Measurements from ENCODE around the gene BPIFB3.
A peak's percentile ranks its signal among the peaks of the same experiment; 100 is the strongest.

Gene BPIFB3

DNA sequence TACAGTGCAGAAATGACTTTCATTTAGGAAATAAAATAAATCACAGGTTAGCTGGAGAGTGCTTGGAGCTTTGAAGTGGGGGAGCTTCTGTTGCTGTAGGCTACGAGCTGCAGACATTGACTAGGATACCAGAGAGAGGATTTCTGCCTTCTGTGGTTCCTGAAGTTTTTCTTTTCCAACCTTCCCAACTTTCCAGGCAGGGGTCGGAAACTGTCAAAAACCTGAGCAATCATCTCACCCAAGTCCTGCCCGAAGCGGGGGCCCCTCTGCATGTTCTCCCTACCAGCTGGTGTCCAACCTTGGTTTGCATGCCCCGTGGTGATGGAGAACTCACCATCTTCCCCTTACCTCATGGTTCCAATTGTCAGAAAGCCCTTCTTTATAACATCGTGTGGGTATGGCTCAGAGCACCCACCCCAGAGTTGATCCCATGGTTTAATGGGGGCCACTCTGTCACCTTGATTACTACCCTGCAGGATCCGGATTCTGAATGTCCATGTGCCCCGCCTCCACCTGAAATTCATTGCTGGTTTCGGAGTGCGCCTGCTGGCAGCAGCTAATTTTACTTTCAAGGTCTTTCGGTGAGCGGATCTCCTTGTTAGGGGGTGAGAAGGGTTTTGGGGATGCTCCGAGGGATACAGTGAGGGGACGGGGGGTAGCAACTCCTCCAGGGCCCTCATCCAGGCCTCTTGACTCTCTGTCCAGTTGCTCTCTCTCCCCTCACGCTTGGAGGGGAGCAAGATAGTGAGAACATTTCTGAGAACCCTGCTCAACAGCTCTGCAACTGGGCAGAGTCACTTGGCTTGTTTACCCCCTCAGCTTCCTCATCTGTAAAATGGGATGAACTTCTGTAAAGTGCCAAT, 41.1 kb upstream of the BPIFB3 start:
- TF ChIP-seq CTCF (IDR thresholded peaks at IDR 0.05; ENCODE audit: insufficient read depth, missing control alignments), result no peak
- no peak for FAIRE-seq
- no peak for DNase-seq (ENCODE audit: insufficient read length, low spot score)

DNA sequence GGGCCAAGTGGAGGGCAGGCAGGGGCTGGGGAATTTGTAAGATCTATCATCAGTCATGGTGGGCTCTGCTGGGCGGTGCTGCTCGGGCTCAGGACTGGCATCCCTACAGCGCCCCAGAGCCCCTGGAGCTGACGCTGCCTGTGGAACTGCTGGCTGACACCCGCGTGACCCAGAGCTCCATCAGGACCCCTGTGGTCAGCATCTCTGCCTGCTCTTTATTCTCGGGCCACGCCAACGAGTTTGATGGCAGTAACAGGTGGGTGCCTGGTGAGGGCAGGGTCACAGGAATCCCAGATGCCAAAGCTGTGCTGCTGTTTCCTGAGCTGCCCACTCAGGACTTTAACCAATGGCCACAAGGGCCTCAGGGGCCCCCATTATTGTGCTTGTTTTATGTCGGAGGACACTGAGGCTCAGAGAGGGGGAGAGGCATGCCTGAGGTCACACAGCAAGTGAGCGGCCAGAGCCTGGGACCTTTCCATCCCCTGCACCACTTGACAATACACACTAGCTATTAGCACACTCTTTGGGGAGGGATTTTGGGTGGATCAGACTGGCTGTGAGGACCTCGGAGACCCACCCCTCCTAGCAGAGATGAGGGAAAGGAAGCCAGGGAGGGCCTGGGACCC, 39.9 kb upstream of the BPIFB3 start:
- FAIRE-seq, result no peak
- no peak for DNase-seq (ENCODE audit: insufficient read length, low spot score)
- no peak for TF ChIP-seq CTCF (IDR thresholded peaks at IDR 0.05; ENCODE audit: insufficient read depth, missing control alignments)

- no peak for TF ChIP-seq CTCF (IDR thresholded peaks at IDR 0.05; ENCODE audit: insufficient read depth, missing control alignments)
- no peak for FAIRE-seq
- DNase-seq (ENCODE audit: insufficient read length, low spot score), result peak; percentile 49
These were observed 39.2 kb upstream of the BPIFB3 start for GRCh38 chr20:33014336-33015113.

DNA sequence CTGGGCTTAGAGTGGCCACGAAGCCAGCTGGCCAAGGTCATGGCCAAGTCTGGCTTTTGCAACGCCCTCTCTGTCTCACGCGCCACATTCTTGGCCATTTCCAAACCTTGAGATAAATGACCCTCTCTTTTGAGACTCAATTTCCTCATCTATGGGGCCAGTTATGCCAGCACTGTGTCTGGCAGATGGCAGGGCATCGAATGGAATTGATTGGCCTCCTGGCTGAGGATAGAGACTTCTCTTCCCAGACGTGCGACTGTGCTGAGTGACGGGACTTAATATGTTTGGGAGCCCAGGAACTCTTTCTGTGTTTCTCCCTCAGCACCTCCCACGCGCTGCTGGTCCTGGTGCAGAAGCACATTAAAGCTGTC, 38.6 kb upstream of the BPIFB3 start:
- no peak for TF ChIP-seq CTCF (IDR thresholded peaks at IDR 0.05; ENCODE audit: insufficient read depth, missing control alignments)
- FAIRE-seq, result no peak
- no peak for DNase-seq (ENCODE audit: insufficient read length, low spot score)

GRCh38 chr20:33015700-33016580, 37.8 kb upstream of the BPIFB3 start:
- FAIRE-seq (no peak), DNase-seq (ENCODE audit: insufficient read length, low spot score) (no peak)
- TF ChIP-seq CTCF (IDR thresholded peaks at IDR 0.05; ENCODE audit: insufficient read depth, missing control alignments), result no peak

- DNase-seq (ENCODE audit: insufficient read length, low spot score) (no peak), FAIRE-seq (no peak)
- no peak for TF ChIP-seq CTCF (IDR thresholded peaks at IDR 0.05; ENCODE audit: insufficient read depth, missing control alignments)
These were observed 37.1 kb upstream of the BPIFB3 start for GRCh38 chr20:33016581-33017109.
